HG03280 (cell line): Measurements from ENCODE around the gene TBXAS1.

ENCODE experiments used
- ATAC-seq: cut with Tn5 transposase; IDR thresholded peaks from one replicate; pipeline ENCODE4 v1.9.1; 2021; ENCODE audit warnings: mild to moderate bottlenecking, moderate library complexity; ENCODE audit not compliant: unreplicated experiment

TBXAS1 gene

DNA sequence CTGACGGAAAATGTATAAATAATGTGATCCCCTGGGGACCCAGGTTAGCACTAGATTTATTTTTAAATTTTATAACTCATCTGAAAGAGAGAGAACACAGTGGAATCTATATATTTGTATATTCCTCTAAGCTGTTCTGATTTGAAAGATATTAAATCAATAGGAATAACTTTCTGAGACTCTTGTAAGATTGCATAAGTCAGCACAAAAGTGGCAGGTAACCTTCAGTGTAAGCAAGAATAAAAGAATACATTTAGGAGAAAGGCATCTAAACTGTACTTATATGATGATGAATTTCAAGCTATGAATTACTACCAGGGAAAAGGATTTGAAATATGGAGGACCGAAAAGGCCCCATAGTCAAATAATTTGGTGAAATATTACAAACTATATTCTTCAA lies 112.8 kb downstream of the TBXAS1 start:
- ATAC-seq = no peak

DNA sequence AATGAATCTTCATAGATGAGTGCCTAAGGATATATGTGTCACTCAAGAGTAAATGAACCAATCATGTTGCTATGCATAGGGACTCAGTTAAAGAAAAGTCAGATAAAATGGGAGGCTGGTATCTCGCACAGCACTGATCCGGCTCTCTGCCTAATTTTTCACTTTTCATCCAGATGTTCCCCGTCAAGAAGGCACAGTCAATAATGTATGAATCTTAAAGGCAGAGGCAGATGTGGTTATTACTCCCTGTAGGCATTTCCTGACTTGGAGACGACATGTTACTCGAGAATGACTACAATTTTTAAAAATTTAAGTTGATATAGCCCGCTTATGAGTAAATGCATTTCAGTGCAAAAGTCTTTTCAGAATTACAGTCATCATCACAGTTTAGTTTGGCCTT lies 113.6 kb downstream of the TBXAS1 start:
- ATAC-seq = no peak

GRCh38 chr7:139943401-139943800 lies 114.3 kb downstream of the TBXAS1 start:
- ATAC-seq = no peak

DNA sequence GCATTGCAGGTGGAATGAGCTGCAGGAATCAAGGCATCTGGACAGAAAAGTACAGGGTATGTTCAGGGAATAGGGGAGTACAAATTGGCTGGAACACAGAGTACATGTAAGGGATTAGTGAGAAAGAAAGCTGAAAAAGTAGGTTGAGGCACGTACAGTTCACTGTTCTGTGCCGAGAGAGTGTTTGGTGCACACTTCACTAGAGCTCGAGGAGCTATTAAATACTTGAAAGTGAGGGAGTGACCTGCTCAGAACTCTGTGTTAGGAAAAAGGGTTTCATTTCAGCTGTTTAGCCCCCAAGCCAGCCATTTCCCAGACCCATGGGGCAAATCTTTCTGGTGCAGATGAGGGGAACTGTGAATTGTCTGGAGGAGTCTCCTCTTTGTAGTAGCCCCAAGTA lies 115.2 kb downstream of the TBXAS1 start:
- no peak for ATAC-seq

GRCh38 chr7:139946533-139946932 lies 117.5 kb downstream of the TBXAS1 start:
- ATAC-seq = no peak

DNA sequence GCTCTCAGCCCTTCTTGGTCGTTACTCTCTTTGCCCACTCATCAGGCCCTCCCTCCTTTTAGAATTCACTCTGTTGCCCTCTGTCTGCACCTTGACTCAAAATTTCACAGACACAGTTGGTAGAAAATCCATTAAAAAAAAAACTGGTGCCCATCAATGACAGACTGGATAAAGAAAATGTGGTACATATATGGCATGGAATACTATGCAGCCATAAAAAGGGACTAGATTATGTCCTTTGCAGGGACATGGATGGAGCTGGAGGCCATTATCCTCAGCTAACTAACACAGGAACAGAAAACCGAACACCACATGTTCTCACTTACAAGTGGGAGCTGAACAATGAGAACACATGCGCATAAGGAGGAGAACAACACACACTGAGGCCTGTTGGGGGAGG lies 118.0 kb downstream of the TBXAS1 start:
- ATAC-seq = no peak

- no peak for ATAC-seq
Observed at GRCh38 chr7:139948167-139948566, 119.1 kb downstream of the TBXAS1 start.

DNA sequence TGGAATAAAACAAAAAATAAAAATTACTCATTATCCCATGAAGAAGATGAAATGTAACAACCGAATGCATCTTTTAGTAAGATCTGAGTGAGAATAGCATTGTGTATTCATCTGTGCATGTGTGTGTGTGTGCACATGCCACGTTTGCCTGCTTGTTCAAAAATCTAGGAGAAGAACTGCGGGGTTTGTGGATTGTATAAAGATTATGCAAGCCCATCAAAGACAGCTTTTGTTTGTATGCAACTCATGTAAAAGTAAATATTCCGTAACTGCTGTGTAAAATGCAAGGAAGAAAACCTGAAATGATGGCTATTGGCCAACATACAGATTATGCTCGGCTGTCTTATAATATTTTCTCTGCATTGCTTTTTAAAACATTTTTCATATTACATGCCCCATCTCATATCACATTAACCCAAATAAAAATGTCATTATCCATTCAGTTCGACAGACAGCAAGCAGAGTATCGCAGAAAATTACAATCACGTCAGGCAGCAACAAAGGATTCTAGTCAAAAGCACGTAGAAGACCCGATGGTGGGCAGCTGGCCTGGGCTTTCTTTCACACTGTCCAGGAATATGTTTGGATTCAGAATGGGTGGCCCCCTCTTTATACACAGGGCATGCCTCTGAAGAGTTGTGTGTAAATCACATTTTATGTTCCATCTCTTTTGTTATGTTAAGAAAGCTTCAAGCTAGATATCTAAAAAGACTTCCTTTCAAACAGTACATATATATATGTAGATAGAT lies 119.7 kb downstream of the TBXAS1 start:
- ATAC-seq = no peak

DNA sequence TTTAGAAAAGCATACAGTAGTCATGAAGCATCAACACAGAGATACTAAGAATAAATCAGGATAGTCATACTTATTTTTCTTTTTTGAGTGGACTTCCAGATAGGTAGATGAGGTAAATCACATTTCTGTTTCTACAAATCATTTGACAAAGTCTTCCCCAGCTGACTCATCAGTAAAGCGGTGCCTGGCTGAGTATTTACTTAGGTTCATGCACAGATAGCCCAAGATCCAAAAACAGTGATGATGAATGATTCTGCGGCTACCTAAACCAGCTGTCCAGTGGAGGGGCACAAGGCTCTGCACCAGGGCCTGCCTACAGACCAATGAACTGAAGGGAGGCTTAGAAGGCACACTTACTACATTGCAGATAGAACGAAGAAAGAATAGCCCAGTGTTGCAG lies 120.6 kb downstream of the TBXAS1 start:
- ATAC-seq = no peak

GRCh38 chr7:139950881-139951525 lies 121.9 kb downstream of the TBXAS1 start:
- no peak for ATAC-seq

DNA sequence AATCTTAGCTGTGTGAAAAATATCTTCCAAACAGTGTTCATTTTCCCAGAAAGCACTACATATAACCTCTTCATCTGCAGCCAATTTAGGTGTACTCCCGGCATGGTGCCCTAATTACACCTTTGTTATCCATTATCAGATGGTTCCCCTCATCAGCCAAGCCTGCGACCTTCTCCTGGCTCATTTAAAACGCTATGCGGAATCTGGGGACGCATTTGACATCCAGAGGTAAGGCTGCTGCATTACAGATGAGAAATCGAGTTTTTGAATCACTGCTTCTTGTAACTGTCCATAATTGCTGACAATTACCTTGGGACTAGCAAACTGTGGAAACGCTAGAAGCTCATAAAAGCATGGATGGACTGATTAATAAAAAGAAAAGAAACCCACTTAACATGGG lies 124.2 kb downstream of the TBXAS1 start:
- no peak for ATAC-seq

- ATAC-seq = no peak
Observed at GRCh38 chr7:139955109-139955820, 126.2 kb downstream of the TBXAS1 start.

- ATAC-seq = no peak
Observed at GRCh38 chr7:139958599-139959284, 129.7 kb downstream of the TBXAS1 start.

DNA sequence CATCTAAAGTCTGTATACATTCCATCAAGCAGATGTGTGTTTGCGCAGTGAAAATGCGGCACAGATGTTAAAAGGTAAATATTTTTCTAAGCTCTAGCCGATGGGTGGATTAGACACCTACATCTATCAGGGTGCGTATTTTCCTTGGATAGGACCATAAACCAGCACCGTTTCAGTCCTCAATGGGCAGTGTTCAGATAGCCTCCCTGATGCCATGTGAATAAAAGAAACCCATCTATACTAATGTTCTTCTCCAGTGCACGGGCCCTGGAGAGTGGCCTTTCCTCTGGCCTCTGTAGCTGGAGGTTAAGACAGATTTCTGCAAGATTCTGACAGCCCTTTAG lies 130.2 kb downstream of the TBXAS1 start:
- ATAC-seq = no peak

GRCh38 chr7:139959718-139960117 lies 130.7 kb downstream of the TBXAS1 start:
- no peak for ATAC-seq

GRCh38 chr7:139960157-139960556 lies 131.1 kb downstream of the TBXAS1 start:
- ATAC-seq = no peak

GRCh38 chr7:139965942-139966628 lies 137.0 kb downstream of the TBXAS1 start:
- ATAC-seq = no peak

DNA sequence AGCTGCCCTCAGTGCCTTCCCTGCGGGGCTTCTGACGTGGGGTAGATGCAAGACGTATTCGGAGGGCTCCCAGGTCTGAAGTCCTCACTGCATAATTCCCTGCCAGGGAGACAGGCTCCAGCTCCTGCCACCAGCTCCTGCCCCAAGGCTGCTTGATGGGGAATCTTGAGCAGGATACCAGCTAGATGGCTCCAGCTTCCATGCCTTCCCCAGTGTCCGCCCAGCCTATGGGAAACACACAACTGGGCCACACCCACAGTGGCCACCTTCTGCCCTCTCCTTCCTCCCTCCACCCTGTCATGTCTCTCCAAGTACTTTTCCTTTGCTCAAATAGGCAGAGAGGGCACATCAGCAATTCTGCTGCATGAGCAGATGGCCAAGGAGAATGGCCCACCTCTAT lies 137.9 kb downstream of the TBXAS1 start:
- ATAC-seq = no peak

GRCh38 chr7:139968931-139969330 lies 139.9 kb downstream of the TBXAS1 start:
- no peak for ATAC-seq

DNA sequence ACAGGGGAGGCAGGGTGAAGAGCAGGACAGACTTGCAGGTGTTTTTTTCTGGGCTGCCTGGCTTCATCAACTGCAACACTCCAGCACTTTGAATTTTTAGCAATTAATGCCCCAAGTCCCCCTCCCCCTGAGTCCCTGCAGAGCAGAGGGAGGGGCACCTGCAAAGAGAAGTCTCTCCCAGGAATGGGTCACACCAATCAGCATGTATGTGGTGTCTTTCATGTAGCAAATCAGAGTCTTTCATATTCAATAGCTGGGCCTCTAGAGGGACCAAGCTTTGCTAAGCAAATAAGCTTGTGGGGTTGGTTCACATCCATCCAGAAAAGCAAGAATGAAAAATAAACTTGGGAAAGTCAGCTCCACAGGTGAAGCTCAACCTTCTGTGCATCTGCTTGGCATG lies 143.0 kb downstream of the TBXAS1 start:
- no peak for ATAC-seq
